ENCODE results near the gene GPHA2. TPM values are rescaled to one million over a fixed set of nuclear protein-coding genes. Genes with fewer than 3 reads are reported as not detected.
A peak's percentile ranks its signal among the peaks of the same experiment; 100 is the strongest.

Gene GPHA2
- total RNA-seq, 1 donor from 2014 or later: not detected

DNA sequence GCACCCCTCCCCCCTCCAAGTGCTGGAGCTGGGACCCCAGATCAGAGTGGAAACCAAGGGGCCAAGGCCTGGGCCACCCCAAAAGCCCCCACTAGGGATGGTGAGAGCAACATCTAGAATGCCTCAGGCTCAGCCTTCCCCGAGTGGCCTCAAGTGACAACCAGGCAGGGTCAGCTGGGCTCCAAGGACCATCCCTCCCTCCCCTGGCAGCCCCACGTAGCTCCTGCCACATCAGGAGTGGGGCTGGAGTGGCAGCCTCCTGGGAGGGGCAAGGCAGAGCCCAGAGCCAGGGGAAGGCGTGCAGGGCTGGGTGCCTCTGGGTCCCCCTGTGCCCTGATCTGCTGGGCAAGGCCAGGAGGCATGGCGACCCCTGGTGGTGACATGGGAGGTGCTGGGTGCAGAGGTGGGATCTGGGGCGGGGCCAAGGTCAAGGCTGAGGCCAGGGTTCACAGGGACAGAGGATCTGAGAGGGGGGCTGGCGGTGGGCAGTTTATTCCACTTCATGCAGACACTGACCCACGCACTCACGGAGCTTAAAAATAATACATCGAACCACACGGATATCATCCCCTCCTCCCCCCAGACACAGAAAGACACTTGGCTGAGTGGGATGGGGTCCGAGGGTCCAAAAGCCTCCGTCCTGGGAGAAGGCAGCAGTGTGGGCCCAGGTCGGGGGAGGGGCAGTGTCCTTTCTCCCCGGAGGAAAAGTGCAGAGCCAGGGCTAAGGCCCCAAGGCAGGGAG, 41.5 kb downstream of the GPHA2 start:
- Histone ChIP-seq H3K9ac (ENCODE audit: low read length) (no peak overlapping the region), H3K27ac (ENCODE audit: low read depth, low read length) (no peak overlapping the region), H3K27me3 (ENCODE audit: insufficient read depth, low read length) (no peaks in the 10 kb centered on the region), H2AFZ (ENCODE audit: low read depth, low read length) (no peak overlapping the region), H4K20me1 (ENCODE audit: insufficient read depth, low read length) (no peaks in the 10 kb centered on the region), H3K4me2 (ENCODE audit: low read length) (no peak overlapping the region), H3K79me2 (ENCODE audit: insufficient read depth, low read length) (no peaks in the 10 kb centered on the region), H3K9me3 (ENCODE audit: insufficient read depth, low read depth, low read length) (no peaks in the 10 kb centered on the region), H3K36me3 (ENCODE audit: insufficient read depth, low read length) (peaks cover 4% of the 10 kb centered on the region), H3K4me3 (ENCODE audit: insufficient read depth, low read depth, low read length) (no peak overlapping the region), H3K4me1 (ENCODE audit: insufficient read depth, low read length) (no peaks in the 10 kb centered on the region)
- Mint-ChIP-seq H3K36me3 (ENCODE audit: low read depth, unreplicated experiment) (peaks cover 4% of the 10 kb centered on the region), H3K27ac (ENCODE audit: unreplicated experiment) (no peak overlapping the region), H3K4me1 (ENCODE audit: low read depth, unreplicated experiment) (peaks cover 1% of the 10 kb centered on the region), H3K9me3 (ENCODE audit: unreplicated experiment) (no peaks in the 10 kb centered on the region), H3K4me3 (ENCODE audit: unreplicated experiment) (no peak overlapping the region), H3K27me3 (ENCODE audit: low read depth, unreplicated experiment) (peaks cover 2% of the 10 kb centered on the region)
- TF ChIP-seq, protein P1, sequence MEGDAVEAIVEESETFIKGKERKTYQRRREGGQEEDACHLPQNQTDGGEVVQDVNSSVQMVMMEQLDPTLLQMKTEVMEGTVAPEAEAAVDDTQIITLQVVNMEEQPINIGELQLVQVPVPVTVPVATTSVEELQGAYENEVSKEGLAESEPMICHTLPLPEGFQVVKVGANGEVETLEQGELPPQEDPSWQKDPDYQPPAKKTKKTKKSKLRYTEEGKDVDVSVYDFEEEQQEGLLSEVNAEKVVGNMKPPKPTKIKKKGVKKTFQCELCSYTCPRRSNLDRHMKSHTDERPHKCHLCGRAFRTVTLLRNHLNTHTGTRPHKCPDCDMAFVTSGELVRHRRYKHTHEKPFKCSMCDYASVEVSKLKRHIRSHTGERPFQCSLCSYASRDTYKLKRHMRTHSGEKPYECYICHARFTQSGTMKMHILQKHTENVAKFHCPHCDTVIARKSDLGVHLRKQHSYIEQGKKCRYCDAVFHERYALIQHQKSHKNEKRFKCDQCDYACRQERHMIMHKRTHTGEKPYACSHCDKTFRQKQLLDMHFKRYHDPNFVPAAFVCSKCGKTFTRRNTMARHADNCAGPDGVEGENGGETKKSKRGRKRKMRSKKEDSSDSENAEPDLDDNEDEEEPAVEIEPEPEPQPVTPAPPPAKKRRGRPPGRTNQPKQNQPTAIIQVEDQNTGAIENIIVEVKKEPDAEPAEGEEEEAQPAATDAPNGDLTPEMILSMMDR (IDR thresholded peaks at IDR 0.05; ENCODE audit: insufficient read depth, low read depth, low read length): peak; percentile 57
- no peak for TF ChIP-seq EZH2 (IDR thresholded peaks at IDR 0.05; ENCODE audit: insufficient read depth, low read length)
- FAIRE-seq: no peak
- DNase-seq (ENCODE audit: low read depth): no peak

DNA sequence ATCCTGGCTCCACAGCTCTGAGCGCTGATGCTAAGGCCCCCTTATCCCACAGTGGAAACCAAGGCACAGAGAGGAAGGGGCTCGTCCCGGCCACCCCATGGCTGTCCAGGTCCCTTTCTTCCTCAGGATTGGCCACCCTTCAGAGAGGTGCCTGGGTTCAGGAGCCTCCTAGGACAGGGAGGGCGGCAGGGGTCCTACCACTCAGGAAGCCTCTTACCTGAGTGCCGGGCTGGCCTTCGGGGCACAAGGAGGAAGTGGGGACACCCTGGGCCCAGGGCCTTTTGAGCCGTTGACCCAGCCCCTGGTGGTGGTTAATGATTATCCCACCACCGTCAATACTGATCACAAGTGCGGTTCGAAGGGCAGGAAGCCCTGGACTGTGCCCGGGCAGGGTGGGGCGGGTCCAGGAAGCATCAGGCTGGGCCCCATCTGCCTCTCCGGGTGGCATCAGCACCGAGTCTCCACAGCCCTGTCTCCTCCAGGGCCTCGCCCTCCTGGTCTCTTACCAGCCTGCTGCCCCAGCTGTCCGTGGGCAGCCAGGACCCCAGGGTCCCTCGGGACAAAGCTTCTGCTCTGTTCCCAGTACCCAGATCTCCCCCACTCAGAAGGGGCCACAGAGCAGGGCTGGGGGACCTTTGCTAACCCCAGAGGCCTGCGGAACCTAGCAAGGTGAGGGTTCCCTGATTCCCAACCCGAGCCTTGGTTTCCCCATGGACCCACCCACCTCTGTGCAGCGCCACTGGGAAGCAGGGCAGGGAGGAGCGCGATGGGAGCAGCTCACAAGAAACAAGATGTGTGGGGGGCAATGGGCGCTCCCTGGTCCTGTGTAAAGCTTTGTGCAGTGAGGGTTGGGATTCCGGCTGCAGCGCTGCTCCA, 42.3 kb downstream of the GPHA2 start:
- no peaks in the 10 kb centered on the region for H4K20me1 ChIP-seq (ENCODE audit: insufficient read depth, low read length)
- no peaks in the 10 kb centered on the region for H3K9me3 ChIP-seq (ENCODE audit: insufficient read depth, low read depth, low read length)
- FAIRE-seq (no peak), DNase-seq (ENCODE audit: low read depth) (no peak)
- Mint-ChIP-seq H3K27me3 (ENCODE audit: low read depth, unreplicated experiment) (peaks cover 2% of the 10 kb centered on the region), H3K4me3 (ENCODE audit: unreplicated experiment) (no peak overlapping the region), H3K9me3 (ENCODE audit: unreplicated experiment) (no peaks in the 10 kb centered on the region), H3K27ac (ENCODE audit: unreplicated experiment) (no peak overlapping the region), H3K36me3 (ENCODE audit: low read depth, unreplicated experiment) (peaks cover 2% of the 10 kb centered on the region), H3K4me1 (ENCODE audit: low read depth, unreplicated experiment) (peaks cover 4% of the 10 kb centered on the region)
- no peak for TF ChIP-seq EZH2 (IDR thresholded peaks at IDR 0.05; ENCODE audit: insufficient read depth, low read length)
- TF ChIP-seq, protein P1 (IDR thresholded peaks at IDR 0.05; ENCODE audit: insufficient read depth, low read depth, low read length): no peak
- no peak overlapping the region for H3K9ac ChIP-seq (ENCODE audit: low read length)
- H3K36me3 ChIP-seq (ENCODE audit: insufficient read depth, low read length): peaks cover 4% of the 10 kb centered on the region
- no peak overlapping the region for H3K4me2 ChIP-seq (ENCODE audit: low read length)
- H3K27me3 ChIP-seq (ENCODE audit: insufficient read depth, low read length): no peaks in the 10 kb centered on the region
- H3K4me3 ChIP-seq (ENCODE audit: insufficient read depth, low read depth, low read length): no peak overlapping the region
- H3K27ac ChIP-seq (ENCODE audit: low read depth, low read length): no peak overlapping the region
- H3K79me2 ChIP-seq (ENCODE audit: insufficient read depth, low read length): no peaks in the 10 kb centered on the region
- H3K4me1 ChIP-seq (ENCODE audit: insufficient read depth, low read length): peaks cover 3% of the 10 kb centered on the region
- H2AFZ ChIP-seq (ENCODE audit: low read depth, low read length): no peak overlapping the region
